Right renal cortex interstitium (tissue), 3 donors: ENCODE data around the gene PLEKHA8. TPM values are rescaled to one million over a fixed set of nuclear protein-coding genes. Genes with fewer than 3 reads are reported as not detected.

ENCODE experiments used
- DNase-seq, 3 donors: peaks; one replicate each; pipeline ENCODE4 v3.0.0-alpha.2; 2013; ENCODE audit warnings: low read depth in 3 of 3, low spot score in 2 of 3
- polyA plus RNA-seq, 3 donors: library from polyadenylated mRNA; unstranded; fragments of 120-200 nt; gene quantifications; one replicate each; pipeline ENCODE4 v1.2.1, GENCODE V29; 2013; ENCODE audit not compliant: insufficient read length in 3 of 3

PLEKHA8 gene
- polyA plus RNA-seq, 3 donors: 17.2 to 18.2 (median 18.0) TPM

GRCh38 chr7:30140456-30140855, 112.2 kb downstream of the PLEKHA8 start:
- DNase-seq: no peak

GRCh38 chr7:30142710-30143109, 114.5 kb downstream of the PLEKHA8 start:
- no peak for DNase-seq

GRCh38 chr7:30143748-30144251, 115.6 kb downstream of the PLEKHA8 start:
- no peak for DNase-seq

- no peak for DNase-seq
These were observed 116.6 kb downstream of the PLEKHA8 start for GRCh38 chr7:30144657-30145306.

- no peak for DNase-seq
These were observed 117.3 kb downstream of the PLEKHA8 start for GRCh38 chr7:30145426-30145970.

GRCh38 chr7:30146127-30146612, 118.0 kb downstream of the PLEKHA8 start:
- DNase-seq: no peak

GRCh38 chr7:30147223-30147622, 119.0 kb downstream of the PLEKHA8 start:
- no peak for DNase-seq

GRCh38 chr7:30147785-30148184, 119.6 kb downstream of the PLEKHA8 start:
- DNase-seq: no peak

GRCh38 chr7:30148426-30148825, 120.2 kb downstream of the PLEKHA8 start:
- no peak for DNase-seq

GRCh38 chr7:30148951-30149459, 120.8 kb downstream of the PLEKHA8 start:
- no peak for DNase-seq

- no peak for DNase-seq
These were observed 121.5 kb downstream of the PLEKHA8 start for GRCh38 chr7:30149640-30150272.

GRCh38 chr7:30150711-30151110, 122.5 kb downstream of the PLEKHA8 start:
- DNase-seq: no peak

- no peak for DNase-seq
These were observed 125.9 kb downstream of the PLEKHA8 start for GRCh38 chr7:30154111-30154587.

- DNase-seq: no peak
These were observed 127.3 kb downstream of the PLEKHA8 start for GRCh38 chr7:30155481-30155880.

GRCh38 chr7:30157204-30157603, 129.0 kb downstream of the PLEKHA8 start:
- DNase-seq: no peak

- DNase-seq: no peak
These were observed 131.0 kb downstream of the PLEKHA8 start for GRCh38 chr7:30159163-30159562.

GRCh38 chr7:30159698-30160143, 131.5 kb downstream of the PLEKHA8 start:
- no peak for DNase-seq

GRCh38 chr7:30160329-30160728, 132.1 kb downstream of the PLEKHA8 start:
- DNase-seq: no peak

- no peak for DNase-seq
These were observed 133.9 kb downstream of the PLEKHA8 start for GRCh38 chr7:30162133-30162532.

- DNase-seq: no peak
These were observed 134.5 kb downstream of the PLEKHA8 start for GRCh38 chr7:30162622-30163124.

GRCh38 chr7:30163231-30163894, 135.2 kb downstream of the PLEKHA8 start:
- DNase-seq: no peak
